Raji (cell line): ENCODE data around the gene SSBP3.

Experiments
- POLR2A ChIP-seq: IDR thresholded peaks from 2 replicates; pipeline ENCODE4 v1.6.1; 2011; ENCODE audit warnings: low read depth, low read length, control low read depth; ENCODE audit not compliant: insufficient read depth

Gene SSBP3

GRCh38 chr1:54381524-54381923 is 24.7 kb downstream of the SSBP3 start:
- no peak for TF ChIP-seq POLR2A

DNA sequence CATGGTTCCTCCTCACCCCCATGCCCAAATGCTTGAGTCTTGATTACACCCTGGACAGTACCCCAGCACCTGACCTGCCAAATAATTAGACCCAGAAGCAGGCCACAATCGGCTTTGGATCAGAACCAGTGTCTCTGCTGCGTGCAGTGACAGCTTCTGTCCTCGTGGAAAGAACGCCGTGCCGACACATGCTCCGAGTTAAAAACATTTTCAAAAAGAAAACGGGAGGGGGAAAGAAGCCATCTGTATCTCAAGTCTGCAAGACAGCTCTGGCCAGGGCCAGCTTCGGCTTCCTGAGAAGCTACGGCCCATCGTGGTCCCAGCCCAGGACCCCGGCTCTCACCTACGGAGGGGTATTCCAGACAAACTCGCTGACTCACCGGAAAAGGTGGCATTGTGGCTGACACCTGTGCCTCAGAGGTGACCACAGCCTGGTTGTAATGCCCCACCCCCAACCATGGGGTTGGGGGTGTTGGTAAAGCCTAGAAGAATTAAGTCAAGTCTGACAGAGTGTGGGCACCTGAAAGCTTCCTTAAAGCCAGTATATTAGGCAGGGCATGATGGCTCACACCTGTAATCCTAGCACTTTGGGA is 25.8 kb downstream of the SSBP3 start:
- no peak for TF ChIP-seq POLR2A

GRCh38 chr1:54379555-54380289 is 26.5 kb downstream of the SSBP3 start:
- no peak for TF ChIP-seq POLR2A

GRCh38 chr1:54378874-54379554 is 27.2 kb downstream of the SSBP3 start:
- no peak for TF ChIP-seq POLR2A

GRCh38 chr1:54378157-54378873 is 27.9 kb downstream of the SSBP3 start:
- no peak for TF ChIP-seq POLR2A

DNA sequence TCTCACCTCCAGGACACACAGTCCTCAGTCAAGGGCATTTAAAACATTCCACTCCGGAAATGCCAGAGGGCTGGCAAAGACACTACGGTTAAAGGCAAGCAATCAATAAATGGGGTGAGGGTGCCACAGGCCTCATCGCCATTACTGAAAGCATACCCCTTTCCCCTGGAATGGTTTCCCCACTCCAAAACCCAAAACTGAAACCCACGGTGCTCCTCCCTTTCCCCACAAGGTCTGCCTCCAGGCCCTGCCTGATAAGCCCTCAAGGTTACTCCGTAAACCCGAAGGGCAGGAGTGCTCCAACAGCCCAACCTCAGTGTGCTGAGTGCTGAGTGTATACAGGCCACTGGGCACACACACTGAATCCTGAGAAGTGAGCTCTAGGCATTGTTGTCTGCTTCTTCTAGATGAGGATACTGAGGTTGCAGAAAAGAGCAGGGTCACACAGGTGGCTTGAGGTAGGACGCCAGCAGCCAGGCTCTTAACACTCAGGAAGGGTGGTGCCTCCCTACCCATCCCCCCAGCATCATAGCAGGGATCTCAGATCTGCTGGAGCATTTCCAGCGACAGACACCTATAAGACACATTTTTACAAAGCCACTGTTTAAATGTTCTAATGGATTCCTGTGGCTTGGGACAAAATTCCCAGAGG is 29.0 kb downstream of the SSBP3 start:
- no peak for TF ChIP-seq POLR2A

DNA sequence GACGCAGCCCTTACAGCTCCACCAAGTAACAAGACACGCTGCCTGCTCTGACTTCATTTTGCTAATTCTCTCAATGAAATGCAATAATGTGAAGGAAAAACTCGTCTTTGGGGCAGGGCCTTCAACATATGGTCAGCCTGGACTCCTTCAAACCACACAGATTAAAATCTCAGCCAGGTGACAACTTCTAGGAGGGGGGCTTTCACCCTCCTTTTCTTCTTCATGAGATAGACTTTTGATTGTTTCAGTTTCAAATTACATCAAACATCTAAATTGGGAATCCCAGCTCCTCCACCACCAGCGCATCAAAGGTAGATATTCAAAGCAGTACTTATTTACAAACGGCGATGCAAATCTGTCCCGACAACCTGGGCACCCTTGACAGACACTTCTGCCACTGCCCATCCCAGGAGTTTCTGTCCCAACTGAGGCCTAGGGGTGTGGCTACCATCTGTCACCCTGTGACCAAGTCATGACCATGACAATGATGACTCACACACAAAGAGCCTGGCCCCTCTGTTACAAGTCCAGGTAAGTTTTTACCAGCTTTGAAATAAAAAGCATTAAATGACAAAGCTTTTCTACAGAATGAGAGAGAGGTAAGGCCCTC is 29.7 kb downstream of the SSBP3 start:
- no peak for TF ChIP-seq POLR2A

DNA sequence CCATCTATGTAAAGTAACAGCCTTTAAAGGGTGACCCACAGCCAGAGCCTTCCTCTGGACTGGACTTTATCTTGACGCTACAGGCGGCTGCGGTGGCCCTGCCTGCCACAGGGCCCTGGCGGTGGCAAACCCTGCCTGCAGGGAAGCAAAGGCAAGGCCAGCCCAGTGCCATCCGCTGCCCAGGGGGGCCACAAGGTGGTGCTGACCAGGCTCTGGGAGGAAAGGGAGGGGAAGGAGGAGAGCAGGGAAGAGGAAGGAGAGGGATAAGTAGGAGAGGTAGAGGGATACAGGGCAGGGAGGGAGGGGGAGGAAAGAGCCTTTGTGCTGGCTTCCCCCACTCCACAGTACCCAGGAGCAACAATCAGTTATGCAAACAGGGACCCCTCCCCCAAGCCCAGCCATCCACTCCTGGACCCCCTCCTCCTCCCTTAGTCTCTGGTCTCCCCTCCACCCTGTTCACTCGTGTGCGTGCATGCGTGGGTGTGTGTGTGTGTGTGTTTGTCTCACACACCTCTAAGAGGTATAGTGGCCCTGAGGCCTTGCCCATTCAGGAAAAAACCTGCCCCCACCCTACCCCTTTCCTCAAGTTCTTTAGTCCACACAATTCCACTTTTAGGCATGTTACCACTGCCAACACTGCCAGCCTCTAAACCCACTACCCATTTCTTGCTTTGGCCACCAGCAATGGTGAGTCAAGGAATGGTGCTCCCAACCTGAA is 30.3 kb downstream of the SSBP3 start:
- TF ChIP-seq POLR2A = no peak

- TF ChIP-seq POLR2A = no peak
Measured at GRCh38 chr1:54375298-54375697, 30.9 kb downstream of the SSBP3 start.

GRCh38 chr1:54374766-54375165 is 31.4 kb downstream of the SSBP3 start:
- no peak for TF ChIP-seq POLR2A

DNA sequence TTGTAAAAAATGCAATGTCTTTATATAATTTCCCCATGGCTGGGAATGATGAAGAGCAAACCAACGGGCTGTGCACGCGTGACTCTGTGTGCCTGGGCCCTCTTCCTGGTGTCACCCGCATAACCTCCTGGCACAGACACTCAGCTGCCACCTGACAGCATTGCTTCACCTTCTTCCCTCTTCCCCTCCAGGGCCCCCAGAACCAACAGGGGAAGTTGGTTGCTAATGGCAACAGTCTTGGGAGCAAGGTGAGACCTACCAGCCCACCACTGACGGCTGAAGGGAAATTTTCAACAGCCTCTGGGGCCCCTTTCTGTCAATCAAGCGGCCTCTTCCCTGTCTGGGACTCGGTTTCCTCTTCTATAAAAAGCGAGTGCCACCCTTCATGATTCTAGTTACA is 33.2 kb downstream of the SSBP3 start:
- no peak for TF ChIP-seq POLR2A

DNA sequence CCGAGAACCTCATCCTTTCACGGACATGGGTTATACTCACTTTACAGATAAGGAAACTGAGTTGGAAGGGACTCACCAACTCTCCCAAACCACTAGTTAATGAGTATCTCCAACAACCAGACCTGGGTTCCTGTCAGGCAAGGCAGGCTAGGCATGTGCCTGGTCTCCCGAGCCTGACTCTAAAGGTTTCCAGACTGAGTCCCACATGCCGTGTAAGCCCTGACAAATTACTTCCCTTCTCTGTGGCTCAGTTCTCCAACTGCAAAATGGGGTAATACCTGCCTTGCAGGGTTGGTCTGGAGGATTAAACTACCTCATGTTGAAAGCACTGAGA is 34.3 kb downstream of the SSBP3 start:
- no peak for TF ChIP-seq POLR2A

- no peak for TF ChIP-seq POLR2A
Measured at GRCh38 chr1:54371038-54371941, 34.9 kb downstream of the SSBP3 start.
